Iris pigment epithelial cell (primary cell): Measurements from ENCODE around the gene GAMT.

Experiments
- DNase-seq: peaks from one replicate; pipeline ENCODE4 v3.0.0-alpha.2; 2011; ENCODE audit warnings: low read depth

GAMT gene

GRCh38 chr19:1400281-1401137, 833 bp downstream of the GAMT start:
- DNase-seq, result no peak

- no peak for DNase-seq
Observed at GRCh38 chr19:1399745-1400144, 1.6 kb downstream of the GAMT start.

- no peak for DNase-seq
Observed at GRCh38 chr19:1399079-1399478, 2.3 kb downstream of the GAMT start.

- DNase-seq, result no peak
Observed at GRCh38 chr19:1397838-1398237, 3.5 kb downstream of the GAMT start.

- no peak for DNase-seq
Observed at GRCh38 chr19:1396768-1397679, 4.3 kb downstream of the GAMT start.

GRCh38 chr19:1396019-1396767, 5.1 kb downstream of the GAMT start:
- no peak for DNase-seq

- DNase-seq, result no peak
Observed at GRCh38 chr19:1395194-1396018, 5.9 kb downstream of the GAMT start.

GRCh38 chr19:1394252-1395193, 6.8 kb downstream of the GAMT start:
- DNase-seq, result no peak

GRCh38 chr19:1393841-1394240, 7.5 kb downstream of the GAMT start:
- no peak for DNase-seq

- no peak for DNase-seq
Observed at GRCh38 chr19:1392939-1393530, 8.3 kb downstream of the GAMT start.

- DNase-seq, result no peak
Observed at GRCh38 chr19:1392407-1392806, 8.9 kb downstream of the GAMT start.

GRCh38 chr19:1390890-1391423, 10.4 kb downstream of the GAMT start:
- DNase-seq, result no peak

GRCh38 chr19:1389033-1389940, 12.1 kb downstream of the GAMT start:
- DNase-seq, result no peak

GRCh38 chr19:1388637-1389026, 12.7 kb downstream of the GAMT start:
- no peak for DNase-seq

- no peak for DNase-seq
Observed at GRCh38 chr19:1387684-1388636, 13.4 kb downstream of the GAMT start.

- no peak for DNase-seq
Observed at GRCh38 chr19:1386945-1387683, 14.2 kb downstream of the GAMT start.

GRCh38 chr19:1385816-1386215, 15.5 kb downstream of the GAMT start:
- DNase-seq, result no peak
